ENCODE measurements around the gene PXMP4.

Gene PXMP4

DNA sequence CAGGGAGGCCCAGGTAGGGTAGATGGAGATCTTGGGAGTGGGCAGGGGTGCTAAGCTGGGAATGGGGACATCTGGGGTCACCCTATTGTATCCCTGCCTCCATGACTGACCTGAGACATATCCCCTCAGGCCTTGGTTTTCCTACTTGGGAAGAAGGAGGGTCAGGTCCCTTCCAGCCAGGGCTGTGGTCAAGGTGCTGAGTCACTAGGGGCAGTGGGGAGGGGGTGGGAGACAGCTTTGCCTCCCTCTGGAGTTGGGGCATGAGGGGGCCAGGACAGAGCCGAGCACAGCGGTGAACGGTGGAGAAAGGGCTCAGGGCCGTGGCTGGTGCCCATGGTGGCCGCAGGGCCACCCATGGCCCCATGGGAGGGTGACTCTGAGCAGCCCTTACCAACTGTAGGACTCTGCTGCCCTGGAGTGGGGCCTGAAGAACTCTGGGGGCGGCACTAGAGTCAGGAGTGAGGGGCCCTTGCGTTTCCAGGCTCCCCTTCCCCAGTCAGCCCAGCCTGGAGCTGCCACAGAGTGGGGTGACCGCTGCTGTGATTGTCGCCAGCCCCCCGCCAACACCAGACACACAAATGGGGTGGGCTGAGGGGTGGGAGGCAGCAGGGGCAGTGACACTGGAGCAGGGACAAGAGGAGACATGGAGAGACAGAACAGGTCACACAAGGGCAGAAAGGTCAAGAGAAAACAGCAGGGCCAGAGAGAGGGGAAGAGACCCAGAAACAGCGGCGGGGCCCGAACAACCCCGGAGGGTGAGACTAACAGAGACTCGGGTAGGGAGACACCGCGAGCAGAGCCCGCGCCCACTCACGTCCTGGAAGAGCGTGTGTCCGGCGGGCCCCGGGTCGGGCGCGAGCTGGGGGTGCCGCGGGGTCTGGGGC is 46.5 kb downstream of the PXMP4 start:
- peak overlapping the region; percentile 46; the same call in 1 of the 2 replicates for H3K27ac ChIP-seq
- TF ChIP-seq POLR2AphosphoS5 (IDR thresholded peaks at IDR 0.05; ENCODE audit: borderline replicate concordance, low read depth, low read length) (no peak), EZH2 (IDR thresholded peaks at IDR 0.05) (no peak), FOXP2 (optimal IDR thresholded peaks at IDR 0.05; ENCODE audit: control extremely low read depth, extremely low read length, insufficient read depth) (no peak)
- peak overlapping the region; percentile 87 for H3K4me3 ChIP-seq
- peaks cover 18% of the 10 kb centered on the region for H3K36me3 ChIP-seq (ENCODE audit: insufficient read depth, low read length)
- no peaks in the 10 kb centered on the region for H3K9me3 ChIP-seq (ENCODE audit: low read depth, low read length)
- H3K9ac ChIP-seq (ENCODE audit: insufficient read length) = peak overlapping the region; percentile 87
- DNase-seq (ENCODE audit: low read depth, low spot score) = no peak

DNA sequence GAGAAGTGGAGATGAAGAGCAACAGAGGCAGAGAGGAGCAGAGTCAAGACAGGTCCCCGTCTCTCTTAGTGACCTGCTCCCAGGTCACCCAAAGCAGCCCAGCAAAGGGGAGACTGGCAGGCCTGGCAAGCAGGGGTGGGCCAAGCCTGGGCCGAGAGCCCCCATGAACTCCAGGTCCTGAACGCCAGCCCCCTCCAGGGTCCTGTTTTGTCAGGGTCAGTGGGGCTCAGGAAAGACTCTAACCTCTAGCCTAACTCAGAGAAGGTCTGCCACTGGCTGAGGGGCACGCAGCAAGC is 47.0 kb downstream of the PXMP4 start:
- DNase-seq (ENCODE audit: low read depth, low spot score) = no peak
- peaks cover 17% of the 10 kb centered on the region for H3K36me3 ChIP-seq (ENCODE audit: insufficient read depth, low read length)

DNA sequence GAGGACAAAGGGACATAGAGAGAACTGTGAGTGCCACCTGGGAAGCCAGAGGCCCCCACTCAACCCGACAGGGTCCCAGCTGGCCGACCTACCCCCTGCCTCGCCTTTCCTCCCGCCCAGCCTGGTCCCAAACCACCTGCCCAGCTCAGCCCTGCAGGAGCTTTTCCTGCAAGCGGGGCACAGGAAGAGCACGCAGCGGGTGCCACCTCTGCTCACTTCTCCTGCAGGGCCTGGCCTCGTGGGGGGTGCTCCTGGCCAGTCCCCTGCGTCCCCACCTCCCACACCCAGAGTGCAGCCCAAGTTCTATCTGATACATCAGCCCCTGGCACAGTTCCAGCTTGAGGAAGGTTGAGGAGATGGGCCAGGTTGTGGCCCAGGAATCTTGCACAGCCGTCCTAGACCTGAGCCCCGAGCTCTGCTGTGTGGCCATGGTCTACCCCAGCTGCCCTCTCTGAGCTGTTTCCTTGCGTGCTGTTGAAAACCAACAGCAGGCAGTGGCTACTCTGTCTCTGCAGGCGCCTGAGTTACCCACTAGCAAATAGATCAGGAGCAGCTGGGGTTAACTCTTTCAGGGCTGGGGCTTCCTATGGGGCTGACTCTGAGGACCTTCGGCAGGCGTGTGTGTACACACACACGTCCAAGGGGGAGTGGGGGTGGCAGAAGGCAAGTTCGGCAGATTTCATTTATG is 47.5 kb downstream of the PXMP4 start:
- TF ChIP-seq EZH2 (IDR thresholded peaks at IDR 0.05) (no peak), POLR2AphosphoS5 (IDR thresholded peaks at IDR 0.05; ENCODE audit: borderline replicate concordance, low read depth, low read length) (peak; percentile 25; the same call in 1 of the 2 replicates)
- DNase-seq (ENCODE audit: low read depth, low spot score) = no peak
- H3K9ac ChIP-seq (ENCODE audit: insufficient read length) = peak overlapping the region; percentile 87
- H3K4me3 ChIP-seq = peak overlapping the region; percentile 87
- H3K36me3 ChIP-seq (ENCODE audit: insufficient read depth, low read length) = peaks cover 12% of the 10 kb centered on the region
- no peaks in the 10 kb centered on the region for H3K9me3 ChIP-seq (ENCODE audit: low read depth, low read length)
- no peak overlapping the region for H3K27ac ChIP-seq

More for the DNA sequence above, 47.0 kb downstream of the PXMP4 start:
- Histone ChIP-seq H3K9ac (ENCODE audit: insufficient read length) (peak overlapping the region; percentile 87), H3K9me3 (ENCODE audit: low read depth, low read length) (no peaks in the 10 kb centered on the region), H3K4me3 (peak overlapping the region; percentile 87), H3K27ac (no peak overlapping the region)
- TF ChIP-seq FOXP2 (optimal IDR thresholded peaks at IDR 0.05; ENCODE audit: control extremely low read depth, extremely low read length, insufficient read depth) = no peak
- no peak for TF ChIP-seq EZH2 (IDR thresholded peaks at IDR 0.05)
- TF ChIP-seq POLR2AphosphoS5 (IDR thresholded peaks at IDR 0.05; ENCODE audit: borderline replicate concordance, low read depth, low read length) = no peak

DNA sequence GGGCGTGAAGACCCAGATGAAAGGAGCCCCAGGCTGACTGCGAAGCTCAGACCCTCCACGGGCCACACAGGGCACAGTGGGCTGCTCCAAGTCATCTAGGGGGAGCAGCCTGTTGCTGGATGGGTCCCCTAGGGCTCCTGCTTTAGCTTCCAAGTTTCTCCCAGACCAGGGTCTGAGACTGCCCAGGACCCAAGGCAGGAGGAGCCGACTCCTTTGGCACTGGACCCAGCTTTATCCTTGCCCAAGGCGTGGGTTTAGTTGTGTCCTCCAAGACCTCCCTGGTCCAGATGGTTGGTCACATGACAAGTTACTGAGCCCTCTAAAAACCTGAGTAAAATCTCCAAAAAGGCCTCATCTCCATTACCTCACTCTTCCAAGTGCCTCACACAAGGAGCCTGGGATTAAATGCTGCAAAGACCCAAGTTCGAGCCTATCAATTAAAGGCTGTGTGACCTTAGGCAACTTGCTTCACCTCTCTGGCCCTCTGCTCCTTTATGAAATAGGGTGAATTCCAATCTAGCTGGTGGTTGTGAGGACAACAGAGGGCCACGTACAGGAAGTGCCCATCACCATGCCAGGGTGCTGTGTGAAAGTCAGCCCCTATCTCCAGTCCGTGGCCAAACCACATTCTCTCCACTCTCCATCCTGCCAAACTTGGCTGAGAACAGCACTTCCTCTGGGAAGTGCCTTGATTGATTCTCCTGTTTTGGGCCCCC is 48.4 kb downstream of the PXMP4 start:
- no peak overlapping the region for H3K9ac ChIP-seq (ENCODE audit: insufficient read length)
- no peak overlapping the region for H3K27ac ChIP-seq
- H3K36me3 ChIP-seq (ENCODE audit: insufficient read depth, low read length) = peaks cover 7% of the 10 kb centered on the region
- no peak for DNase-seq (ENCODE audit: low read depth, low spot score)
- no peaks in the 10 kb centered on the region for H3K9me3 ChIP-seq (ENCODE audit: low read depth, low read length)
- no peak for TF ChIP-seq EZH2 (IDR thresholded peaks at IDR 0.05)
- TF ChIP-seq FOXP2 (optimal IDR thresholded peaks at IDR 0.05; ENCODE audit: control extremely low read depth, extremely low read length, insufficient read depth) = no peak
- no peak overlapping the region for H3K4me3 ChIP-seq

DNA sequence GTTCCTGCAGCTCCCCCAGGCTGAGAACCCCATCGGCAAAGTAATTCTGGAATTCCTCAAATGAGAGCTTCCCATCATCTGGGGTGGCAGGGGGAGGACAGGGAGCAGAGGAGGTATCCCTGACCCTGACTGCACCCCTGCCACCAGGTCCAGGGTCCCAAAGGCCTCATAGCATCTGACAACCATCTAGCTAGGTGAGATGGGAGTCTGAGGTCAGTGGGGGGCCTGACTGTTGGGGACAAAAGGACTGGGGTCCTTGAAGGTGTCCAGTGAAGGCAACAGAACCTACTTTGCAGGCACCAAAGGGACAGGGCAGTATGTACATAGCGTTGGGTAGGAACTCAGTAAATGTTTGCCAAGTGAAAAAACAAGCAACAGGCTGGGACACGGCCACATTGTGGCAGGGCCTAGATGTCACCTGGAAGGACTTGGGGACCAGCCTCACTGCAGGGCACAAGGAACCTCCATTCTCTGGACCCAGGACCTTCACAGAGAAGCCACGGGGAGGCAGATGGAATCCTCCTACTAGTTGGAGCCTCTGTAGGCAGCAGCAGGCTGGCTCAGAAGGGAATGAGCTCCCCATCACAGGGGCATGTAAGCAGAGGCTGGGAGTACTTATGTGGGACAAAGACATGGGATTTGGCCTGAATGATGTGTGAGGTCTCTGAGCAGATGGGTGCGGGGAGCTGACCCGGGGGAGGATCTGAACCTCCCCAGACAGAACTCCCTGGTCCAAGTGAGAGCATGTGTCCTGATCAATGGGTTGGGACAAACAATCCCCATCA is 49.2 kb downstream of the PXMP4 start:
- peaks cover 7% of the 10 kb centered on the region for H3K36me3 ChIP-seq (ENCODE audit: insufficient read depth, low read length)
- no peak overlapping the region for H3K4me3 ChIP-seq
- TF ChIP-seq POLR2AphosphoS5 (IDR thresholded peaks at IDR 0.05; ENCODE audit: borderline replicate concordance, low read depth, low read length) (no peak), EZH2 (IDR thresholded peaks at IDR 0.05) (no peak), FOXP2 (optimal IDR thresholded peaks at IDR 0.05; ENCODE audit: control extremely low read depth, extremely low read length, insufficient read depth) (no peak)
- H3K27ac ChIP-seq = no peak overlapping the region
- H3K9me3 ChIP-seq (ENCODE audit: low read depth, low read length) = no peaks in the 10 kb centered on the region
- H3K9ac ChIP-seq (ENCODE audit: insufficient read length) = no peak overlapping the region
- DNase-seq (ENCODE audit: low read depth, low spot score) = no peak

DNA sequence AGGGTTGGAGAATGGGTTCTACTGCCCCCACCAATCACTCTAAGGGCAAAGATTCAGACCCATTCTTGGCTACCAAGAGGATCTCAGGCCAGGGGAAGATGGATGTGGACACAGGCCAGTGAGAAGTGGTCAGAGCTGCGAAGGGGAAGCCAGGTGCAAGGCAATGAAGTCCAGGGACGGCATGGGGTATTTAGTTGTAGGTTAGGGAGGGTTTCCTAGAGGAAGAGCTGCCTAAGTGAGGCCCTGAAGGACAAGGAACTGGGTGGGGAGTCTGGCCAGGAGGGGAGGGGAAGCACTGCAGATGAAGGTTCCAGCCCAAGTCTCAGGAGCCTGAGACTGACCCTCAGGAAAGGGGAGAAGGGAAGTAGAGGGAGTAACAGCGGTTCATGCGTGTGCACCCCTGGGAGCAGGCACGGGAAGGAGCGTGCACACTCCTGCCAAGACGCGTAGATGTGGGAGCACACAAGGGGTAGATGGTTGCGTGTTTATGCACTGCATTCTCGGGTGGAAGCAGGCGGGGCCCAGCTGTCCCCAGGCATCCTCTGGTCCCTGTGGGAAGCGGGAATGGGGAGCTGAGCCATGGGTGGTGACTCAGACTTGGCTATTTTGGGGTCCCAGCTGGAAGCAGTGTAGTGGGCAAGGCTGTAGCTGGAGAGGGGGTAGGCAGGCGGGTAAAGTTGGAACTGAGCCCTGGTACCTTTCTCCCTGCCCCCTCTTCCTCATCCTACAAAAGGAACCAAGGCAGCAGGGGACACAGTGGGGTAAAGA is 50.1 kb downstream of the PXMP4 start:
- no peak for TF ChIP-seq POLR2AphosphoS5 (IDR thresholded peaks at IDR 0.05; ENCODE audit: borderline replicate concordance, low read depth, low read length)
- no peak for TF ChIP-seq EZH2 (IDR thresholded peaks at IDR 0.05)
- no peak for TF ChIP-seq FOXP2 (optimal IDR thresholded peaks at IDR 0.05; ENCODE audit: control extremely low read depth, extremely low read length, insufficient read depth)
- H3K4me3 ChIP-seq = no peak overlapping the region
- peaks cover 7% of the 10 kb centered on the region for H3K36me3 ChIP-seq (ENCODE audit: insufficient read depth, low read length)
- DNase-seq (ENCODE audit: low read depth, low spot score) = no peak
- no peaks in the 10 kb centered on the region for H3K9me3 ChIP-seq (ENCODE audit: low read depth, low read length)
- H3K27ac ChIP-seq = no peak overlapping the region
- no peak overlapping the region for H3K9ac ChIP-seq (ENCODE audit: insufficient read length)

DNA sequence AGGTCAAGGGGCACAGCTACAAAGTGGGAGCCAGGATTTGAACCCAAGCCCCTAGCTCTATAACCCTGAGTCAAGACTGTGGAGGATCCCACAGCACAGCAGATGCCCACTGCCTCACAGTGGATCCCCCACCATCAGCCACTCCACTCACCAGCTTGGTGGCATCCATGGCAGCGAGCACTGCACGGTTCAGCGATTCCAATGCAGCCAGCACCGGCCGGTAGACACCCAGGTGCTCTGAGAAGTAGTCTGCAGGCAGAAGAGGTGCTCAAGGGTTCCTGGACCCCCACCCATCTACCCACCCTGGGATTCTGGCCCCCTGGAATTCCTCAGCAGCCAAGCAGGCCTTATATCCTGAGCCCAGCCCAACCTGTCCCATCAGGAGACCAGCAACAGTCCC is 50.9 kb downstream of the PXMP4 start:
- H3K27ac ChIP-seq = no peak overlapping the region
- H3K9ac ChIP-seq (ENCODE audit: insufficient read length) = no peak overlapping the region
- no peak for TF ChIP-seq EZH2 (IDR thresholded peaks at IDR 0.05)
- TF ChIP-seq FOXP2 (optimal IDR thresholded peaks at IDR 0.05; ENCODE audit: control extremely low read depth, extremely low read length, insufficient read depth) = no peak
- TF ChIP-seq POLR2AphosphoS5 (IDR thresholded peaks at IDR 0.05; ENCODE audit: borderline replicate concordance, low read depth, low read length) = no peak
- H3K36me3 ChIP-seq (ENCODE audit: insufficient read depth, low read length) = peaks cover 7% of the 10 kb centered on the region
- H3K9me3 ChIP-seq (ENCODE audit: low read depth, low read length) = no peaks in the 10 kb centered on the region
- DNase-seq (ENCODE audit: low read depth, low spot score) = no peak
- no peak overlapping the region for H3K4me3 ChIP-seq
